ENCODE measurements around the gene FOXP2.
A peak's percentile ranks its signal among the peaks of the same experiment; 100 is the strongest.

Gene FOXP2

GRCh38 chr7:114659409-114660125 is 245.0 kb downstream of the FOXP2 start:
- DNase-seq = no peak

- DNase-seq = peak; percentile 65
Measured at GRCh38 chr7:114660126-114660486, 245.5 kb downstream of the FOXP2 start.

- no peak for DNase-seq
Measured at GRCh38 chr7:114660753-114661152, 246.1 kb downstream of the FOXP2 start.

DNA sequence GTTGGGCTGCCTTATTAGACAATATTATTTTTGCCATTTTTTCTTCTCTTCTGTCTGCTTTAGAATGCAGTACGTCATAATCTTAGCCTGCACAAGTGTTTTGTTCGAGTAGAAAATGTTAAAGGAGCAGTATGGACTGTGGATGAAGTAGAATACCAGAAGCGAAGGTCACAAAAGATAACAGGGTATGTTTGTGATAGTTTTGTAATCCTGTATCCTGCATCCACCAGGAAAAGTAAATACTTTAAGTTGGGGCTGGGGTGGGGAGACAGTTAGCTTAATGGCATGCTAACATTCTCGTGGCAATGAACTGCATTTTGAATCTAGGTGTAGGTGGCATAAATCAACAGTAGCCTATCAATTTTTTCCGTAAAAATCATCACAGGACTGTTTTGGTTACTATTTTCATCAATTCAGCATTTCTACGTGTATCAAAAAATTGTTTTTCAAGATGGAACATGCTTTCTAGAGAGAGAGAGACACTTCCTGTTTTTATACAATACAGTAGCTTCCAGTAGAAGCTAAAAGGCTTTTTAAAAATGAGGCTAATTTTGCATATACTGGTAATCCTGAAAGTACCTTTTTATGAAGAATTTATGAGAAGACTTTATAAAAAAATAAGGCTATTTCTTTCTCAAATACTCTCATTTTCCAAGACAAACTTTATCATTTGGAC is 247.5 kb downstream of the FOXP2 start:
- DNase-seq = no peak

GRCh38 chr7:114663502-114663901 is 248.9 kb downstream of the FOXP2 start:
- peak; percentile 83 for DNase-seq

GRCh38 chr7:114670676-114671075 is 256.1 kb downstream of the FOXP2 start:
- DNase-seq = no peak

DNA sequence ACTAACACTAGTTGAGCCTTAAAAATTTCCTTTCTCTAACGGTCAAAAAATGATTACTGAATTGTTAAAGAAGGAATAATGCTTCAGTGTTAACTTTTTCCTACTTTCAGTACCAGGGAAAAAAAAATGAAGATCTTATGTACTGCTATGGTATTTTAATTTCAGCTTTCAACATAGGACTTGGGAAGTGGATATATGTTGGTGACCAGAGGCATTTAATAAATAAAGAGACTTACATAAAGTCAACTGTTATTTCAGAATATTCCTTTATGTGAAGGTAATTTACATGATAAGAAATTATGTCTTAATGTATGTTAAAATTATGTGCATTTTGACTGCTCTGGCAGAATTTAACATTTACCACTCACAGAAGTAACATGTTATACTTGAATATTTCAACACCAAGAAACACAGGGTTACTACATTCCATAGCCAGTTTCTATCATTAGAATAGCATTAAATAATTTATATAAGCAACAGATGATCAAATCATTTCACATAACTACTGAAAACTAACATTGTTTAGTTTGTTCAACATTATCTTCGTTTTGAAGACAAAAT is 257.0 kb downstream of the FOXP2 start:
- DNase-seq = no peak

DNA sequence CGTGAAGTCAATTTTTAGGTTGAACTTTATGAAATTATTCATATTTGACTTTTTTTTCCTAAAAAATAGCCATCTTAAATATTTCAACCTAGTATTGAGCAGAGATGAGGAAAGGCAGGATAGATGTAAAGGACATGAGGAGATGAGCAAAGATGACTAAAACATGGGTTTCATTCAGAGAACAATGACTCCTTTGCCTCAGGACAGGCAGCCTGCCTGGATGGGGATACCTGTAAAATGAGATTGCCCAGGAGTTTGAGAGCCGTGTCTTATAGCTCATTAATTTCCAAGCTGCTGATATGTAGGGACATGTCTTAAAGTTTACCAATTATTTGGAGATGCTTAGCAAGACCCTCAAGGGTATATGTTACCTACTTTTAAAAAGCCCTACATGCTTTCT is 263.5 kb downstream of the FOXP2 start:
- DNase-seq = no peak

DNA sequence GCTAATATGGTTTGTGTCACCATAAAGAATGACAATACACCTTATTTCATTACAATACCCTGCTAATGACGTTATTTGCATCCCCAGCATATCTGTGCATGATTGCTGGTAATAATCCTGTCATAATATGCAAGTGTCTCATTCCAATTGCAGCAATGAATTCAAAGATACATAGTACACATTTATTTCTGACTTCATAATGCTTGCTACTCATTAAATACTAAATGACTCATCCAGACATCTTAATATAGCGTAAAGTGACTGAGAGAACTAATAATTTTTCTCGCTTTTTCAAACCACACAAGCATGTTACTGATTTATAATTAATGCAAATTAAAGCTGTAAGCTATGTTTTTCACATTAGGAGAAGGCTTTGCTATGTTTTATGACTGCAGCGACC is 272.6 kb downstream of the FOXP2 start:
- DNase-seq = no peak

DNA sequence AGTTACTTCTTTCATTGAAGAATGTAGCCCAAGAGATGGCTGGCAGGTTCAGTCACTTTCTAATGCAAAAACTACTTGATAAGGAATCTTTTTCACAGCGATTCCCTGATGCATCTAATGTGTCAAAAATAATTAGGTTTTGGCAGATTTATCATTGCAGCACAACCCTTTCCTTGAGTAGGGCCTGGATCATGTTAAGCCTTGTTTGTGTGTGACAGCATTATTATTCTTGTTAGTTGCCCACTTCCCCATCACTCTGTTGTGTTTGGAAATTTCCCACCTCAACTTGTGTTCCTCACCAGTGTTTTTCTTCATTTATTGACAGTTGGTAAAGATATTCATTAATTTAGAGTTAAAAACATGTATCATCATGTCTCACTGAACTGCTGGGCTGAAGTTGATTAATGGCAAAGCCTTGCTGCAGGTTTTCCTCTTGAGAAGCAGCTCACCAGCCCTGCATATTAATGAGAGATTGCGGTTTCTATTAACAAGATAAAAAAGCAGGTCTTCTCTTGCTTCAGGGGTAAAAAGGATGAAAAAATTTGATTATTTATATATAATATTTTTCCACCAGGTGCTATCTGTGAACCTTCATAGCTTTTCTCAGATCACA is 273.9 kb downstream of the FOXP2 start:
- DNase-seq = no peak

DNA sequence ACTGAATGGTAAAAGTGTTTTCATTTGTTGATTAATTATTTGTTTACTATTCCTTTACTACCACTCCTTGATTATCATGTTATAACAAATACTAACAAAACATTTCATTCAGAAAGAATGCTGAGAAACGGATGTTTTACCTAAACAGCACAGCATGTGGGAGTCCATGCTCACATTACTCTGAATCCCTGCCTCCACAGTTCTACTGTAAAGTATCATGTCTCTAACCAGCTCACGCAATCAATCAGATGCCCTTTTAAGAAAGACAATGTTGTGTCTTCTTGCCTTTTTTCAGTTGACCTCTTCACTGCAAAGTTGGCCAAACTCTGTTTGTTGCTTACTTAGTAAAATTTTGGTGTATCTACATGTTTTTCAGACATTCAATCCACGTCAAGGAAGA is 274.8 kb downstream of the FOXP2 start:
- no peak for DNase-seq

DNA sequence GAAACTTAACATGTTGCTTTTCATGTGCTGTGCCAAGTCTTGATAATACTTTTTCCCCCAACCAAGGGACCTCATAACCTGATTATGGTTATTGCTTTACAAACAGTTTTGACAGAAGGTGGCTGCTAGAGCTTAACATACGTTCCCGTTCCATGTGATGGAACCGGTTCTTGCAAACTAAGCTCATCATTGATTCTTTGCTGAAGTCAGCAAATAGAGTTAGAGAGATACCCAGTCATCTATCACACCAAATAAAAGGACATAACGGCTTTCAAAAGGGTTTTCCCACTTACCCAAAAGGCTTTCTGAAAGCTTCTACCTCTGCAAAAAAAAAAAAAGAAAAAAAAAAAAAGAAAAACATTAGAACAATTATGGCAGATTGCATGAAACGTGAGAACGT is 277.0 kb downstream of the FOXP2 start:
- DNase-seq = no peak

DNA sequence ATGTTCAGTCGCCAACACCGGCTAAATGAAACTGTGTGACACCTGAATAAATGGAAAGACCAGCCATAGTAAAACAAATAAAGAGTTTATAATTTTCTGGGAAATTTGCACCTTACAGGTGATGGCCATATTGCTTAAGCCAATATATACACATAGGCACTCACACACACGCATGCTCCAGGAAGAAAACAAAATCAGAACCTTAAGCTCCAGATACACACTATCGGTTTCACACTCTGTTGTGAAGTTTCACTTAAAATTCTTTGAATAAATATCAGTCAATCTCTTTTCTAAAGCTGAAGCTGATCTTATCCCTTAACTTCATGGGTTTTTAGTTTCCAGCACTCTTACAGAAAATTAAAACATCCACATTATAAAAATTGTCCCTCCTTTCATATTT is 280.6 kb downstream of the FOXP2 start:
- DNase-seq = no peak

- DNase-seq = no peak
Measured at GRCh38 chr7:114700247-114700928, 285.8 kb downstream of the FOXP2 start.

DNA sequence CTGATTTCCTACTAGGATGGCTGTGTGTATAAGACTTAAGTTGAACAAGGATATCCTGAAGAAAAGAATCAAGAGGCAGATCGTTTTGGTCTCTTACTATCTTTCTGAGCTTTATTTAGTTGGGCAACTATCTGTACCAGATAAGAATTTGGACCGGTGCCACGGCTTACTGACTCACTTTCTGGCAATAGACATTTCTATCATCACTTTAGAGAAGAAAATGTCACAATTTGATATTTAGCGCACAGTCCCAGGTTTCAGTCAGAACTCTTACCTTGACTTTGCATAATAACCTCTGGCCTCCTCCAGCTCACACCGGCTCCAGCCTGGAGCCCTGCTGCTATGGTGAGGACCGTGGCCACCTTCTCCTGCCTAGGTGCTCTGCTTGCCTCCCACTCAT is 289.1 kb downstream of the FOXP2 start:
- no peak for DNase-seq

- DNase-seq = no peak
Measured at GRCh38 chr7:114708646-114709045, 294.0 kb downstream of the FOXP2 start.

- DNase-seq = no peak
Measured at GRCh38 chr7:114710499-114710898, 295.9 kb downstream of the FOXP2 start.

GRCh38 chr7:114711241-114711640 is 296.6 kb downstream of the FOXP2 start:
- DNase-seq = no peak

GRCh38 chr7:114715907-114716306 is 301.3 kb downstream of the FOXP2 start:
- no peak for DNase-seq

DNA sequence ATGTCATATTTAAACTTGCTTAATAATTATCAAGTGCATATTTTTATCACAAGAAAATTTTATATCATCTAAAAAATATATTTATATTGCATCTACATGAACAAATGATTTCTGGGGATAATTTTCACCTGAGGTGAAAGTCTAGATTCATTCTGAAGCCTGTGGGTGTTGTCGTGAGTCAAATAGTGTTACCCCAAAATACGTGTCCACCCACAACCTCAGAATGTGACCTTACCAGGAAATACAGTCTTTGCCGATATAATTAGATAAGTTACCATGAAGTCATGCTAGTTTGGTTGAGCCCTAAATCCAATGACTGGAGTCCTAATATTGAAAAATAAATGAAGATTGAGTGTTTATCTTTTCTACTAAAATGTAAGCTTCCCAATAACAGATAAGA is 304.2 kb downstream of the FOXP2 start:
- DNase-seq = no peak

- no peak for DNase-seq
Measured at GRCh38 chr7:114720725-114721124, 306.1 kb downstream of the FOXP2 start.

DNA sequence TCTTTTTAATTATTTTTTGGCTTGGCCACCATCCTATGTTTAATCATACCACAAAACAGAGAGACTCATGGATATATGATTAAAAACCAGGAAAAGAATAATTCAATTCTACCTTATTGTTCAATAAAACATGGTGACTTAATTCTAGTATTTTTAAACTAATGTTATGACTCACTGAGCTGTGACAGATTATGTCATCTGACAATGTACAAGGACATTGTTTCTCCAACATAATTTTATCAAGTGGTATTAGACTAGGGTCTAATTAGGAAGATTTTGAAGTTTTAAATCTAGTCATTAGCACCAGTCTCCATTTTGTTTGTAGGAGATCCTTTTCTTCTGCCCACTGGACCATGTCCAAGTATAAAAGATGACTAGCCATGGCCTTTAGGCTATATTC is 307.9 kb downstream of the FOXP2 start:
- no peak for DNase-seq

DNA sequence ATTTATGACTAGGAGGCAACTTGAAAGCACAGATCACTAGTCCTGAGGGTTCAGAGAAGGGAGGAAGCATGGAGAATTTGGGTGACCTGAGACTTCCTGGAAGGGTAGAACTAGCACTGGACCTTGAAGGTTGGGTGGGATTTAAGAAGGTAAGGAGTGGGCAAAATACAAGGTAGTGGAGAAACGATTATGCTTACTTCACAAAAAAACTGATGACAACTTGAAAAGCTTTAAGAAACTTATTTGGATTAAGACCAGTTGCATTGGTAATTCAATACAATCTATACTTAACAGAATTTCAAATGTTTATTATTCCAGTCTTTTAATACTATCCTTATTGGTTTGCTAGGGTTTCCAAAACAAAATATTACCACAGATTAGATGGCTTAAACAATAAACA is 308.7 kb downstream of the FOXP2 start:
- no peak for DNase-seq

- no peak for DNase-seq
Measured at GRCh38 chr7:114740095-114740494, 325.5 kb downstream of the FOXP2 start.
